GM23248 (cell line): ENCODE measurements around the gene KCNMB4.

Experiments
- EZH2 ChIP-seq: fragments of 200-600 bp; sonication (generic); IDR thresholded peaks from 2 replicates; pipeline ENCODE4 v1.6.1; 2018; ENCODE audit warnings: antibody characterized with exemption, mild to moderate bottlenecking; ENCODE audit not compliant: insufficient read depth, poor library complexity, severe bottlenecking
- EZH2phosphoT487 ChIP-seq: fragments of 200-600 bp; sonication (generic); IDR thresholded peaks from 2 replicates; pipeline ENCODE4 v1.6.1; 2018; ENCODE audit warnings: antibody characterized with exemption, moderate library complexity, mild to moderate bottlenecking, low read depth; ENCODE audit not compliant: insufficient read depth

GRCh38 chr12:70456953-70457352 lies 90.9 kb downstream of the KCNMB4 start:
- TF ChIP-seq EZH2 = no peak
- TF ChIP-seq EZH2phosphoT487 = no peak
